ENCODE data around the gene NPTN. TPM values are rescaled to one million over a fixed set of nuclear protein-coding genes. Genes with fewer than 3 reads are reported as not detected.

The NPTN gene
- total RNA-seq, 2 donors from 2014 or later, result 175 to 223 TPM

DNA sequence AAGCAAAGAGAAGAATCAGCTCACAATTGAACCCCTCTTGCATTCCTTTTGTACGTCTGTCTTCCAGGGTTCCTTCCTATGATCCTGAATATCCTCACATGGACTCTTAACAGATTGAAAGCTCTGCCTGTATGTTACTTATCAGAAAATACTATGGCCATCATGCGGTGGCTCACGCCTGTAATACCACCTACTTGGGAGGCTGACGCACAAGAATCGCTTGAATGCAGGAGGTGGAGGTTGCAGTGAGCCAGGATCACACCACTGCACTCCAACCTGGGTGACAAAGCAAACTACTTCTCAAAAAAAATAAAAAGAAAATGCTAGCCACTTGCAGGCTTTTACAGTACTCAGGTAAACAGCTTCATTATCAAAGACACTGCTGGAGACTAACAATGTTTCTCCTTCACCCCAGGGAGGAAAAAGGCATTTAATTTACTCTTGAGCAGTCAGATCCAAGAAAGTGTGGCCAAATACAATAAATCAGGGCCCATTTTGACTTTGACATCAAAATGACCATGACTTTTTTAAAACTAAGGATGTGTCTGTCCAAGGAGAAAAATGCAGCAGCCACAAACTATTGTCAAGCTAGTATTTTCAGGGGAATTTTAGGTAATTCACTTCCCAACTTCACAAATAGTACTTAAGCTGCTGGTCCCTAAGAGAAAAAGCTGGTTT is 27.3 kb downstream of the NPTN start:
- ATAC-seq, result no peak
- intact Hi-C loops (cut with DNase I), result no loop called here
- no peak for DNase-seq

DNA sequence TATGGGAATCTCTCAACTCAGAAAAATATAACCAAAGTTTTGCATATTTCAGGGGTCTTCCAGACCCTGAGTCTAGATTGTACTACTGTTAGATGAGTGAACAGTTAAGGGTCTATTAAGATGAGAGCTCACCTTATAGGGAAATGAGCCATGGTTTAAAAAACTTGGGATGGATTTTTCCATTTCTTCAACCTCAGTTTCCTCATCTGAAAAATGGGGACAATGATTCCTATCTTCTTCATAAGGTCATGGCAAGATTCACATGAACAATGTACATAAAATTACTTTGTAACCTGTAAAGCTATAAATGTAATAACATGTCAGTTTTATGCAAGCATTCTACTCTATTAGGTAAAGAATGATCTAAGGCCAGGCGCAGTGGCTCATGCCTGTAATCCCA is 28.7 kb downstream of the NPTN start:
- ATAC-seq, result no peak

DNA sequence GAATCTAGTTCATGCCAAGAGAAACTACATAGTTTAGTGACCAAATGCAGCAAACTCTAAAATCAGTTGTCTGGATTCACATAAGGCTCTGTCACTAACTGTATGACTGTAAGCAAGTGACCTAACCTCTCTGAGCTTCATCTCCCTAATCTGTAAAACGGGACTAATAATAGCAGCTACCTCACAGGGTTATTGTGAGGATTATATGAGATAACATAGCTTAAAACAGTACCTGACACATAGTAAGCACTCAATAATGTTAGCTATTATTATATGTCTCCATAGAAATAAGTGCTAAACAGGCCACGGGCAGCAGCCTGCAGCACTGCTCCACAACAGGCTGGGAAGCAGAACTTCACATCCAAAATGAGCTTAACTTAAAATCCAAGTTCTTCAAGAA is 30.2 kb downstream of the NPTN start:
- peak in 1 of 2 donors; percentile 79 for ATAC-seq
- intact Hi-C loops (cut with DNase I), result no loop called here
- no peak for DNase-seq

More for the DNA sequence above, 28.7 kb downstream of the NPTN start:
- DNase-seq, result no peak
- intact Hi-C loops (cut with DNase I), result no loop called here

- intact Hi-C loops (cut with DNase I), result no loop called here
- ATAC-seq (peak in 1 of 2 donors; percentile 5), DNase-seq (no peak)
These were observed 30.7 kb downstream of the NPTN start for GRCh38 chr15:73602446-73602843.

DNA sequence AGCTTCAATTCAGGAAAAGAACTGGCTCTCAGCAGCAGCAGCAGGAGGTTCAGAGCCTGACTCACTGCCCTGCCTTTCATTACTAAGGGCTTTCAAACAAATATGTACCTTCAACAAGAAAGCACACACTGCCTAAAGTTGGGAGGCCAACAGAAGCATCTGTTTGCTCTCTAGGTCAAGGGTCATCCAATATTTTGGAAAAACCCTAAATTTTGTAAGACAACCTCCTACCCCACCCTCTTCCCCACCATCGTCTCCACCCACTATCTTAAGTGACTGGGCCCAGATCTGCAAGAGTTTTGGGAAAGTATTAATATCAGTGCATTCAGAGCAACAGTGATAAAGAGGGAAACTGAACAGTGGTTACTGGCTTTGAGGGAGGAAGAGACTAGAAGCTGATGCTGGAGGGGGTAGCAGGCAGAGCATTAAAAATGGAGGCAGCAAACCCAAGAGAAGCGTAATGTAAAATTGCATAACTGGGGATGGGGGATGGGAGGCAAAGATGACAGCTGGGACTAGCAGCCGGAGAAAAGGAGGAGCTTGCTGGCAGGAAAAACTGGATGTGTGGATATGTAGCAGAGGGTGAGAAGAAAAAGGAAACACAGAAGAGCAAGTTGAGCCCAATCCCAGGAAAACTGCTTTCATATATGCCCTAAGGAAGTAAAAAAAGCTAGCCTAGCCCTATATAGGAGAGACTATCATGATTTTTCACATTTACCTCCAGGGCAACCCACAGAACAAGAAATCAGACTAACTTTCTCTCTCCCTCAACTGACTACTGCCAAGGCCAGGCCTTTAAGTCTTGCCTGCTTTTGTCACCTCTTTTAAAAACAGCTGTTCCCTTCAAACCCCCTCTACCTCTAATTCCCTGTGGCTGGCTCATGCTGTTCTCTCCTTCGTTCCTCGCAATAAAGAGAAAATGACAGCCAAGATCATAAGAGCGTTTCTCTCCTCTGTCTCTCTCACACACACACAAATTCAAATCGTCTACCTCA is 31.4 kb downstream of the NPTN start:
- ATAC-seq, result peak; percentile 67 to 68
- intact Hi-C loops (cut with DNase I), result no loop called here
- DNase-seq, result peak; percentile 33

- ATAC-seq, result no peak
- intact Hi-C loops (cut with DNase I), result no loop called here
These were observed 32.5 kb downstream of the NPTN start for GRCh38 chr15:73600413-73601335.

DNA sequence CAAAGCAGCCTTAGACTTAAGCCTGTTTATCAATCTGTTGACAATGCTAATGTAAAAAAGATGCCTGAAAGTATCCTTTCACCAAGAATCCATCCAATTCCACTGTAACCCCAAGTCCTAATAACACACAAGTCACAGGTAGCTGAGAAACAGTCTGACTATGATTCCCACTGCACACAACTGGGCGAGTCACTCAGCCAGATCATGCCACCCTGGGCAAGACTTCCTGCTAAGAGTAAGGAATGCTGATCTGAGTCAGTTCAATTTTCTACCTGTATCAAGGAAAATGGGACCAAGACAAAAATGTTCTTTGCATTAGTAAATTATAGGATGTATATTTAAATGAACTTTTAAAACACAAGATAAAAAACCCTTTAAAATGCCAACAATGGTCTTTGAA is 33.3 kb downstream of the NPTN start:
- no peak for ATAC-seq
- DNase-seq, result no peak
- intact Hi-C loops (cut with DNase I), result no loop called here

More at GRCh38 chr15:73600413-73601335, 32.5 kb downstream of the NPTN start:
- DNase-seq, result no peak

DNA sequence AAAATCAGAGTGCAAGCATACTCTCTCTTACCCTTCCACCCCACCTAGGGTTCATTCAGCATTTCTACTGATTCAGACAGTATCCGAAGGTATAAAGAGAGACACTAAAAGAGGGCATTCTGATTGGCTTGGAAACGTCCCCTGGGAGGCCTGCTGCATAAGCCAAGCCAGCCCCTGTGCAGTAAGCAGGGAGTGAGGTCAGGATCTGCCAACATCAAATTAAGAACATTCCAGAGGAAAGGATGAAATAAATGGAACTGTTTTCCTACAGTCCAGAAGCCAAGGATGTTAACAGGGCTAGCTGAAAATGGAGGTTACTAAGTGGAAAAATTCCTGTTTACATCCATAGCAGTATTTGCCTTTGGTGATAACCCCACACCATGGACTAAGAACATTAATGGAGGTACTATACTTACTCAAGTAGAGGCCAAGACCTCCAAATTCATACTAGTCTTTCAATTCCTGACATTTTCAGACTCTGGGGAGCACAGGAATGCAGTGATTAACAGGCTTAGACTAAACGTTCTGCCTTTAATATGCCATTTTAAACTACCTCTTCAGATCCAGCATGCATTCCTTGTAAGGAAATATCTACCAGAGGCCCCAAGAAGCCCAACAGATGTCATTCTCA is 34.5 kb downstream of the NPTN start:
- ATAC-seq (peak in 1 of 2 donors; percentile 25), DNase-seq (no peak)
- intact Hi-C loops (cut with DNase I), result no loop called here

- DNase-seq (no peak), ATAC-seq (no peak)
- intact Hi-C loops (cut with DNase I), result no loop called here
These were observed 36.1 kb downstream of the NPTN start for GRCh38 chr15:73597036-73597638.

DNA sequence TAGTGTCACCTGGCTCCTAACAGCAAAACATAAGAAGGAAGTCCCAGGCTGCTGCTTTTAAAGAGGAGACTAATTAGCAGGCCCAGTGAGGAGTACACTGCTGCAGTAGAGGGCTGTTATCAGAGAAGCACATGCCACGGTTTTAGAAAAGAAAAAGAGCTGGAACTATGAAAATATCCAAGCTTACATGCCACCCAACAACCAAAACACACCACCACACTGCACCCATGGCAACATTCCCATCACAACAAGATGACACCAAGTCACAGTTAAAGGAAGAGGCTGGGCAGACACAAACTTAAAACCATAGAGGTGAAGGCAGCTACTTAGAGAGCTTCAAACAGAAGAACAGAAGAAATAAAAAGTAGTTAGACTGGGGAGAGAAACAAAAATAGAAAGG is 37.0 kb downstream of the NPTN start:
- no peak for ATAC-seq
- no peak for DNase-seq
- intact Hi-C loops (cut with DNase I), result no loop called here

- intact Hi-C loops (cut with DNase I), result no loop called here
- DNase-seq (no peak), ATAC-seq (no peak)
These were observed 39.1 kb downstream of the NPTN start for GRCh38 chr15:73594109-73594508.

GRCh38 chr15:73593304-73594074 is 39.7 kb downstream of the NPTN start:
- DNase-seq, result peak; percentile 42
- no peak for ATAC-seq
- intact Hi-C loops (cut with DNase I), result no loop called here

GRCh38 chr15:73590263-73590662 is 42.9 kb downstream of the NPTN start:
- intact Hi-C loops (cut with DNase I), result no loop called here
- ATAC-seq (no peak), DNase-seq (no peak)

DNA sequence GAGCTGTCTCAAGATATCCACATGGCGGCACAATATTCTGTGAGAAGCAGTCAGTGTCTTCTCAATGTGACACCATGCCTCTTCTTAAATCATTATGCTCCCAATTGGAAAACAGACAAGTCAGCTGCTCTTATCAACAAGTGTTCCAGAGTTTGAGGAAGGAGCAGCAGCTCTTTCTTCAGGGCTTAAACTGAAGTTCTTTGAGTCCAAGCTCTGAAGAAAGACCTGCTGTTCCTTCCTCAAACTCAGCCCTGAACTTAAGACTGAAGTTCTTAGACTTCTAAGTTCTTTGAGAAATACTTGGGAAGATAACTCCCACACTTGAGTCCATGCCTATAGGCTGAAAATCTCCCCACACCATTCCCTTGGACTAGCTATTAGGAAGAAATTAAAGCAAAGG is 43.4 kb downstream of the NPTN start:
- ATAC-seq (no peak), DNase-seq (no peak)
- intact Hi-C loops (cut with DNase I), result no loop called here

GRCh38 chr15:73585871-73586654 is 47.1 kb downstream of the NPTN start:
- intact Hi-C loops (cut with DNase I), result no loop called here
- ATAC-seq (no peak), DNase-seq (no peak)

- intact Hi-C loops (cut with DNase I), result no loop called here
- DNase-seq (no peak), ATAC-seq (no peak)
These were observed 48.3 kb downstream of the NPTN start for GRCh38 chr15:73584699-73585420.

All from left cardiac atrium (tissue), 4 donors.